Right ventricle myocardium superior (tissue), 1 donor: ENCODE measurements around the gene OR4C15. TPM values are rescaled to one million over a fixed set of nuclear protein-coding genes. Genes with fewer than 3 reads are reported as not detected.

Experiments
- ATAC-seq: fragments of 200-7000 bp; cut with Tn5 transposase; one replicate; pipeline ENCODE4 v1.9.1; 2020; ENCODE audit warnings: mild to moderate bottlenecking; ENCODE audit not compliant: poor library complexity
- DNase-seq: peaks from one replicate; pipeline ENCODE4 v3.0.0-alpha.2; 2020
- intact Hi-C: fragments of 100-400 bp; cut with DNase I; formaldehyde crosslinking; loops from one replicate; pipeline ENCODE4 v1.11.2; 2022
- long read RNA-seq: library from polyadenylated mRNA; unstranded; transcript quantifications from one replicate; pipeline ENCODE4 v2.0.0, GENCODE V29; 2021
- total RNA-seq: library from RNA; stranded (reverse); fragmentation: NEBNext Ultra II Directional; extraction: Animal tissue kit (Norgen Biotek cat#: 25700); gene quantifications from one replicate; pipeline ENCODE4 v1.2.1, GENCODE V29; 2021
- donor health status: DM: no; HTN: yes; CAD: no; lungs with severe emphysema.

OR4C15 gene
- not detected for total RNA-seq
- long read RNA-seq: 0 reads

DNA sequence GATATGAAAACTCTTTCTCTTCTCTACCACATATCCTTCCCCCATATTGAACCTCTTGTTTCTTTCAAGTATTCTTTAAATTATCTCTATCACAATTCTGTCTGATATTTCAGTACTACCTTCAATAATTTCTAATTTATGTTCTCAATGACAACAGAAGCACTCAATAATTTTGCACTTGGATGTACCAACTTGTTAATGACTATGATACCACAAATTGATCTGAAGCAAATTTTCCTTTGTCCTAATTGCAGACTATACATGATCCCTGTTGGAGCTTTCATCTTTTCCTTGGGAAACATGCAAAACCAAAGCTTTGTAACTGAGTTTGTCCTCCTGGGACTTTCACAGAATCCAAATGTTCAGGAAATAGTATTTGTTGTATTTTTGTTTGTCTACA lies at the start of gene OR4C15:
Gene OR4C15, plus strand, starts transcription at position 301 of the 400 bp plus-strand sequence. Its CDS starts 0 bp downstream, at position 301.
- DNase-seq: no peak
- no peak for ATAC-seq
- intact Hi-C loops: no loop called here

DNA sequence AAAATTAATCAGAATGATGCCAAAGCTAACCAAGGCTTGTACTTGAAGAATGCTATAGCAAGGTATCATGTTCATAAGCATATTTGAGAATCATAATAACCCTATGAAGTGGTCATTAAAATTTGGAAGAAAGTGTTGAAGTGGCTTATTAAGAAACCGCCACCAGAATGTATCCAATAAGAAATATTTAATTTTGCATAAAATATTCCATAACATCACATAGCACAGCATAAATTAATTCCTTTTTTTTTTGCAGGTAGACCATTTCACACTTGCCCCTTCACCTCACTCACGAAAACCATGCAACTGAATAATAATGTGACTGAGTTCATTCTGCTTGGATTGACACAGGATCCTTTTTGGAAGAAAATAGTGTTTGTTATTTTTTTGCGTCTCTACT lies 17.6 kb downstream of the OR4C15 start, which contains the start of gene OR4C16:
Gene OR4C16, plus strand, starts transcription at position 301 of the 400 bp plus-strand sequence. Its CDS starts 0 bp downstream, at position 301.
- intact Hi-C loops: no loop called here
- no peak for DNase-seq
- no peak for ATAC-seq

DNA sequence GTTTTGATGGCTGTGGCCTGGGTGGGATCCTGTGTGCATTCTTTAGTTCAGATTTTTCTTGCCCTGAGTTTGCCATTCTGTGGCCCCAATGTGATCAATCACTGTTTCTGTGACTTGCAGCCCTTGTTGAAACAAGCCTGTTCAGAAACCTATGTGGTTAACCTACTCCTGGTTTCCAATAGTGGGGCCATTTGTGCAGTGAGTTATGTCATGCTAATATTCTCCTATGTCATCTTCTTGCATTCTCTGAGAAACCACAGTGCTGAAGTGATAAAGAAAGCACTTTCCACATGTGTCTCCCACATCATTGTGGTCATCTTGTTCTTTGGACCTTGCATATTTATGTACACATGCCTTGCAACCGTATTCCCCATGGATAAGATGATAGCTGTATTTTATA lies 18.3 kb downstream of the OR4C15 start:
- intact Hi-C loops: no loop called here
- ATAC-seq: no peak
- no peak for DNase-seq

Other genes starting within 250 kb of the OR4C15 start
- not detected for gene OR4A16, start 211.3 kb upstream of the OR4C15 start, total RNA-seq
- not detected for gene OR4A15, start 186.5 kb upstream of the OR4C15 start, total RNA-seq
- not detected for gene OR4C16, start 17.7 kb downstream of the OR4C15 start, total RNA-seq
- not detected for gene OR4C11, start 53.2 kb downstream of the OR4C15 start, total RNA-seq
- gene OR4P4, start 80.6 kb downstream of the OR4C15 start, total RNA-seq: not detected
- gene OR4S2, start 93.9 kb downstream of the OR4C15 start, total RNA-seq: not detected
- not detected for gene OR4C6, start 107.7 kb downstream of the OR4C15 start, total RNA-seq
- gene OR5D13, start 219.0 kb downstream of the OR4C15 start, total RNA-seq: not detected
- not detected for gene OR5D14, start 241.1 kb downstream of the OR4C15 start, total RNA-seq